Esophagus mucosa (tissue), 1 donor: ENCODE results near the gene LRRC55. TPM values are rescaled to one million over a fixed set of nuclear protein-coding genes. Genes with fewer than 3 reads are reported as not detected.
"Not testable (repeated sequence)": the region's sequence is repeated elsewhere in the genome, so short reads cannot be mapped to it uniquely, and the experiment has no call there.

Source experiments
- ATAC-seq: fragments of 200-7000 bp; cut with Tn5 transposase; one replicate; pipeline ENCODE4 v1.9.1; 2020
- total RNA-seq: library from RNA; stranded (reverse); gene quantifications from one replicate; pipeline ENCODE4 v1.2.4, GENCODE V29; 2023
- donor health status: DM: yes; HTN: yes; CAD: no.

LRRC55 gene
- total RNA-seq, 1 donor from 2014 or later = 0.08 TPM

GRCh38 chr11:57162179-57162898 lies 19.4 kb upstream of the LRRC55 start:
- peak; percentile 89 for ATAC-seq

- ATAC-seq = peak; percentile 66
These were observed 18.4 kb upstream of the LRRC55 start for GRCh38 chr11:57163160-57163868.

- ATAC-seq = no peak
These were observed 17.4 kb upstream of the LRRC55 start for GRCh38 chr11:57164317-57164716.

GRCh38 chr11:57167125-57167846 lies 14.5 kb upstream of the LRRC55 start:
- no peak for ATAC-seq

- ATAC-seq = not testable (repeated sequence)
These were observed 11.9 kb upstream of the LRRC55 start for GRCh38 chr11:57169732-57170313.

- no peak for ATAC-seq
These were observed 9.7 kb upstream of the LRRC55 start for GRCh38 chr11:57172031-57172430.

- no peak for ATAC-seq
These were observed 7.1 kb upstream of the LRRC55 start for GRCh38 chr11:57174656-57175055.

- ATAC-seq = no peak
These were observed 6.3 kb upstream of the LRRC55 start for GRCh38 chr11:57175478-57175877.

- no peak for ATAC-seq
These were observed 3.4 kb upstream of the LRRC55 start for GRCh38 chr11:57178334-57178733.

- ATAC-seq = no peak
These were observed 2.1 kb upstream of the LRRC55 start for GRCh38 chr11:57179681-57180080.

GRCh38 chr11:57180081-57180561 lies 1.6 kb upstream of the LRRC55 start:
- ATAC-seq = no peak

GRCh38 chr11:57180964-57181363 lies 789 bp upstream of the LRRC55 start:
- ATAC-seq = no peak

- no peak for ATAC-seq
These were observed 1.1 kb downstream of the LRRC55 start for GRCh38 chr11:57182896-57183295.

- no peak for ATAC-seq
These were observed 8.8 kb downstream of the LRRC55 start for GRCh38 chr11:57190548-57190947.

- ATAC-seq = no peak
These were observed 9.8 kb downstream of the LRRC55 start for GRCh38 chr11:57191311-57192219.

GRCh38 chr11:57192316-57192715 lies 10.6 kb downstream of the LRRC55 start:
- ATAC-seq = no peak

GRCh38 chr11:57196596-57196995 lies 14.8 kb downstream of the LRRC55 start:
- no peak for ATAC-seq

GRCh38 chr11:57197762-57198161 lies 16.0 kb downstream of the LRRC55 start:
- ATAC-seq = no peak

GRCh38 chr11:57199330-57199729 lies 17.6 kb downstream of the LRRC55 start:
- no peak for ATAC-seq

- no peak for ATAC-seq
These were observed 19.2 kb downstream of the LRRC55 start for GRCh38 chr11:57200917-57201316.

- no peak for ATAC-seq
These were observed 20.5 kb downstream of the LRRC55 start for GRCh38 chr11:57202281-57202680.

- ATAC-seq = no peak
These were observed 21.6 kb downstream of the LRRC55 start for GRCh38 chr11:57203359-57203758.
